ENCODE results near the gene RNF112.
"Not testable (repeated sequence)": the region's sequence is repeated elsewhere in the genome, so short reads cannot be mapped to it uniquely, and the experiment has no call there.

RNF112 gene

DNA sequence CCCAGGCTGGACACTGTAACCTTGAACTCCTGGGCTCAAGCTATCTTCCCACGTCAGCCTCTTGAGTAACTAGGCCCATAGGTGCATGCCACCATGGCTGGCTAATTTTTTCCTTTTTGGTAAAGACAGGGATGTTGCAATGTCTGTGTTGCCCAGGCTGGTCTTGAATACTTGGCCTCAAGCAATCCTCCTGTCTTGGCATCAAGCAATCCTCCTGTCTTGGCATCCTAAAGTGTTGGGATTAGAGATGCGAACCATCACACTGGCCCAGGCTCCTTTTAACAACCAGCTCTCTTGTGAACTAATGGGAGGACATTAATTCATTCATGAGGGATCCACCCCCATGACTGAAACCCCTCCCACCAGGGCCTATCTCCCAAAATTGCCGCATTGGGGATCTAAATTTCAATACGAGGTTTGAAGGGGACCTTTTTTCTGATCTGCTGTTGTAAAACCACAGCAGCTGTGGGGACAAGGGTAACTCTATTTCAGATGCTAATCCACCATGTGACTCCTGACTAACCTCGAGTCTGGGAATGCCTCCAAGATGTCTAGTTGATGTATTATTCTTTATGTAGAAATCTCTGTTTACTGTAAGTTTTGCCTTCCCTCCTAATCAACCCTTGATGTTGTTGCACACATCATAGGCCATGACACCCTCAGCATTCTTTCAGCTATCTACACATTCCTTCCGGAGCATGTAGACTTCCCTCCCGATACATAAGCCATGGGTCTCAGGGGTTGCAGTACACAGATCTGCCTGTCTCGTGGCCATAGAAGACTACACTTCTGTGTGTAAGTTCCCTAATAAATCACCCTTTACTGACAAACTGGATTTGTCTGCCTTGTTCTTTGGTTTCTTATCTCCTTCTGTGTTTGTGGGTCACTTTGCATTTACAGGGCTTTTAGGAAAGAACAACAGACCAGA lies 37.6 kb downstream of the RNF112 start:
- no peak for DNase-seq (ENCODE audit: low read depth)

DNA sequence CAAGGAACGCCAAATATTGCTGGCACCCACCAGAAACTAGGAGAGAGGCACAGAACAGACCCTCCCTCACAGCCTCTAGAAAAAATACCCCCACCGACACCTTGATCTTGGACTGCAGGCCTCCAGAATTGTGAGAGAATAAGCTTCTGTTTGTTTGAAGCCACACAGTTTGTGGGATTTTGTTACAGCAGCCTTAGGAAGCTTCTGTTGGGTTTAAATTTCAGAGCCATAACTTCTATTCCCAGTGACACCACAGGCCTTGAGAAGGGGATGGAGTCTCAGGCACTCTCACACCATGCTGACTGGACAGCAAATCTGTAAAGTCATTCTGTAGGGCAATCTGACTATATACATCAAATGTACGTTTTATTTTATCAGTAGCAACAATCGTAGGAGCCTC lies 38.6 kb downstream of the RNF112 start:
- no peak for DNase-seq (ENCODE audit: low read depth)

DNA sequence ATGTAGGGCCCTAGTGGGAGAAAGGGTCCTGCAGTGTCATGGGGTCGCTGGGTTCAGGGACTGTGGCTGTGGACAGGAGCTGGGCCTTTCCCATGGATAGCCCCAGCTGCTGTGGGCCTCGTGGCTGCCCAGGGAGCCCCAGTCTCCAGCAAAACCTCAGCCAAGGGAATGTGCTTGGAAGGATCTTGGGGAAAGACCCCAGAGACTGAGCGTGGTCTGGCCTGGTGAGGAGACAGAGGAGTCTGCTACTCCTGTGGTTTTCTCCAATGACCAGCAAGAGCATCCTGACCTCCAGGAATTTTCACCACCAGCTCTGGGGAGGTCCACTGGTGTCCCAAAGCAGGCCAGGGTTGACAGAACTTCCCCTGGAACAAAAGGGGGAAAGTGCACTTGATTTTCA lies 42.3 kb downstream of the RNF112 start:
- DNase-seq (ENCODE audit: low read depth), result no peak

DNA sequence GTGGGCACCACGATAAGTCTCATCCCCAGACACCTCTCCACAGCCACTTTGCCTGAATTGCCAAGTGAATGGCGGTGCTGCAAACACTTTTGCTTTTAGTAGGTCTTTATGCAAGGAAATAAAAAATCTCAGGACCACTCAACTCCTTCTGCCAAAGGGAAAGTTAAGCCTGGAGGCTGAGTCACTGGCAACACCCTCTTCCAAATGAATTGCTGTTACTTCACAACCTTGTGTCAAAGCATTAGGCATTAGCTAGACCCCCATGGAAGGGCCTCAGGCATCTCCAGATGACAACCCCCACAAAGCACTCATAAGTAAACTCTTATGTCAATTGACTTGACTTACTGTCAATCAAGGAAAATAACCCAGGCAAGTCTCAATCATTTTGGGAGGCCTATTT lies 43.0 kb downstream of the RNF112 start:
- no peak for DNase-seq (ENCODE audit: low read depth)

DNA sequence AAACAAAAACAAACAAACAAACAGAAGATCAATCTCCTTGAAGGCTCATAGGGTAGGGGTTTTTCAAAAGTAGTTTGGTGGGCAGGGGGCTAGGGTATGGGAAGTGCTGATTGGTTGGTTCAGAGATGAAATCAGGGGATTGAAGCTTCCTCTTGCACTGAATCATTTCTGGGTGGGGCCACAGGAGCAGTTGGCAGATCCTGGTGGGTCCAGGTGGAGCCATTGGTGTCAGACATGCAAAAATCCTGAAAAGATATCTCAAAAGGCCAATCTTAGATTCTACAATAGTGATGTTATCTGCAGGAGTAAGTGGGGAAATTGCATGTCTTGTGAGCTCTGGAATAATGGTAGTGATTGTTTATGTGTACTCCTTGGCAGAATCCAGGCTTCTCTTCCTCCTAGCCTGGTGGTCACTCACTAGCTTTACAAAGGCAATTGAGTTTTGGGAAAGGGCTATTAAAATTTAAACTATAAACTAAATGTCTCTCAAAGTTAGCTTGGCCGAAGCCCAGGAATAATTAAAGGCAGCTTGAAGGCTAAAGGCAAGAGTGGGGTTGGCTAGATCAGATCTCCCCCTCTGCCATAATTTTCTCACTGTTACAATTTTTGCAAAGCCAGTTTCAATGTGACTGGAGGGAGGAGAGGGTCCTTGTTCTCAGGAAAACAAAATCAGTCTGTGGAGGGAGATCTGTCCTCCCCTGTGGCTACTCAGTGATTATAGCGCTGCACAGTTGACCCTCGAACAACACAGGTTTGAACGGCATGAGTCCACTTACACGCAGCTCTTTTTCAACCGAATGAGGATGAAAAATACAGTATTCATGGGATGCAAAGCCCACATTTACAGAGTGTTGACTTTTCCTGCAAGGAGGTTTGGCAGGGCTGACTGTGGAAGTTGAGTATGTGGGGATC lies 45.2 kb downstream of the RNF112 start:
- DNase-seq (ENCODE audit: low read depth), result no peak

DNA sequence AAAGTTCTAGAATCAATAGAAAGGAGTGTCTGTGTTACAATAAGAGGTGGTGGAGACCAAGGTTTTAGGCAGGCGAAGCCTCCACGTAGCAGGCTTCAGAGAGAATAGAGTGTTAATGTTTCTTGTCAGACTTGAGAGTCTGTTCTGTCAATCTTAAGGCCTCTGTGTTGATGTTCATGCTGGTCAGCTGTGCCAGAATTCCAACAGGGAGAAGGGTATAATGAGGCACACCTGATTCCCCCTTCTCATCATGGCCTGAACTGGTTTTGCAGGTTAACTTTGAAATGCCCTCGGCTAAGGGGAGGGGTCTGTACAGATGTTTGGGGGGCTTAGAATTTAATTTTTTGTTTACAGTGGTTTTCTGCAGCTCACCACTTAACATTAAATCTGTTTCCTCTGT lies 46.0 kb downstream of the RNF112 start:
- DNase-seq (ENCODE audit: low read depth), result no peak

DNA sequence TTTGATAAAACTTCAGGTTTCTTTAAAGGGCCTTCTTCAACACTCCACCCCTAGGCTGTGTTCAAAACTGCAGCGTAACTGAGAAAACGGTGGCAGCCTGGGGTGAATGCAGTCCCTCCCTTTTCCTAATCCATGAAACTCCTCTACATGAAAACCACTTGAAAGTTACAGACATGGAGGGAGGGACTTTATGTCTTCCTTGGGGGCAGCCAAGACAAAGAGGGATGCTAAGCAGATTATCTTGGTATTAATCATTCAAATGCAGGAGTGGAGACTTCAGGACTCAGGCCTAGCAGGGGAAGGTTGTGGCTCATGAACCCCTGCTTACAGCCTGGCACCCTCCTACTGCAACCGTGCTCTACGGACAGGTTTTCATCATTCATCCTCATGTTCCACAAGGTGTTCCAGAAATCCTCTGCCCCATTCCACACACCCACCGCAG lies 46.8 kb downstream of the RNF112 start:
- DNase-seq (ENCODE audit: low read depth), result no peak

DNA sequence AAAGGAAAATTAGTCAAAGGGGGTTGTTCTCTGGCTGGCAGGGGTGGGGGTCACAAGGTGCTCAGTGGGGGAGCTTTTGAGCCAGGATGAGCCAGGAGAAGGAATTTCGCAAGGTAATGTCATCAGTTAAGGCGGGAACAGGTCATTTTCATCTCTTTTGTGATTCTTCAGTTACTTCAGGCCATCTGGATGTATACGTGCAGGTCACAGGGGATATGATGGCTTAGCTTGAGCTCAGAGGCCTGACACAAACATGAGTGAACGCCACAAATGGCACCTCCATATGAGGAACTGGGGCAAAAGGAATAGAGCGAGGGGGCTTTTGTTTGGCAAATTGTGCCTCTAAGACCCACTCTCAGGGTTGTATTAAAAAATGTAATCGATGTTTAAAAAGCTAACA lies 47.4 kb downstream of the RNF112 start:
- DNase-seq (ENCODE audit: low read depth), result not testable (repeated sequence)

DNA sequence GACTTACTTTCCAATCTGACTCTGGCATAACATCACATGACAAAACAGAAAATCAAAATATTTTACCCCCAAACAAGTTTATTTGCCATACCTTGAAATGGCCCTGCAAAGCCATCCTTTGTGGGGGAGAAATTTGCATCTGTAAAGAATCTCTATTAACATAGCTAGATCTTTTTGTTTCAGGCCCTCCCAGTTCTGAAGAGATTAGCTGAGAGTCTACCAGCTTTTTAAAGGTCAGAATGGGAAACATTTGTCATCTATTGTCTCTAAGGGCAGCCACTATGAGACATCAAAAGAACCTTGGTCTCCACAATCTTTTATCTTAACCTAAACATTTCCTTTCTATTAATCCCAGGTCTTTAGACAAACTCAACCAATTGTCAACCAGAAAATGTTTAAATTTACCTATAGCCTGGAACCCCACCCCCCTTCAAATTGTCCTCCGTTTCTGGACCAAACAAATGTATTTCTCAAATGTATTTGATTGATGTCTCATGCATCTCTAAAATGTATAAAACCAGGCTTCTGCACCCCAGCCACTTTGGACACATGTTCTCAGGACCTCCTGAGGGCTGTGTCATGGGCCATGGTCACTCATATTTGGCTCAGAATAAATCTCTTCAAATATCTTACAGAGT lies 48.1 kb downstream of the RNF112 start:
- not testable (repeated sequence) for DNase-seq (ENCODE audit: low read depth)

DNA sequence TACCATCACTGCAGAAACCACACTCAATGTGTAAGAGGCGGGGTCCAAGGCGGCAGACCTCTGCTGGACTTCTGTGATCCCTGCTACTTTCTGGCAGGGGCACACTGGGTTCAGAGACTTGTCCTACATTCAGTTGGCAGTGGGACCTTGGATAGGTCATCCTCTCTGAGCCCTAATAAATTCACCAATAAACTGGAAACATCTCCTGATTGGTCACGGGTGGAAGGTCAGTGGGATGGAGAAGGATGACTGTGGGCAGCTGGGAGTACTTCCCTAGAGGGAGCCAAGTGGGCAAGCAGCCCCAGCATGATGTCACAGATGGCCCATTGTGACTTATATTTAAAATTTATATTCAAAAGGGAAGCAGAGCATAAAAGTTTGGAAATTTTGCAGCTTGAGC lies 49.7 kb downstream of the RNF112 start:
- DNase-seq (ENCODE audit: low read depth), result no peak

DNA sequence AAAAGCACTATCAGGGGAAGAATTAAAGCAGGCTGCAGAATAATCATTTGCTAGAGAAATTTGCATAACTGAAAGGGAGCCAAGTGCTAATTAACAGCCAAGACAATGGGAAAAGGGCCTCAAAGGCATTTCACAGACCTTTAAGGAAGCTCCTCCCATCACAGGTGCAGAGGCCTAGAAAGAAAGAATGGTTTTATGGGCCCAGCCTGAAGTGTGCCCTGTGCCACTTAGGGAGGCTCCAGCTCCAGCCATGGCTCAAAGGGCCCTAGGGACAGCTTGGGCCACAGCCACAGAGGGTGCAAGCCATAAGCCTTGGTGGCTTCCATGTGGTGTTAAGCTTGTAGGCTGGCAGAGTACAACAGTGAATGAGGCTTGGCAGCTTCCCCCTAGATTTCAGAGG lies 50.1 kb downstream of the RNF112 start:
- no peak for DNase-seq (ENCODE audit: low read depth)

DNA sequence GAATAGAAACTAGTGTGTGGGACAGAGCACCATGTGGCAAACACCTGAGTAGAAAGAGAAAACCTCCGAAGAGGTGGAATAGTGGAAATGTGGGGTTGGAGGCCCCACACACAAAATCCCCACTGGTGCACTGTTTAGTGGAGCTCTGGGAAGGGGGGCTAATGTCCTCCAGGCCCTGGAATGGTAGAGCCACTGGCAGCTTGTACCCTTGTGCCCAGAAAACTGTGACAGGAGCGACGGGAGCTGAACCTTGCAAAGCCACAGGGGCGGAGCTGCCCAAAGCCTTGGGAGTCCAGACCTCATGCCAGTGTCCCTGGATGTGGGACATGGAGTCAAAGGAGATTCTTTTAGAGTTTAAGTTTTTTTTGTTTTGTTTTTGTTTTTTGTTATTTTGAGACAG lies 50.6 kb downstream of the RNF112 start:
- DNase-seq (ENCODE audit: low read depth), result no peak

DNA sequence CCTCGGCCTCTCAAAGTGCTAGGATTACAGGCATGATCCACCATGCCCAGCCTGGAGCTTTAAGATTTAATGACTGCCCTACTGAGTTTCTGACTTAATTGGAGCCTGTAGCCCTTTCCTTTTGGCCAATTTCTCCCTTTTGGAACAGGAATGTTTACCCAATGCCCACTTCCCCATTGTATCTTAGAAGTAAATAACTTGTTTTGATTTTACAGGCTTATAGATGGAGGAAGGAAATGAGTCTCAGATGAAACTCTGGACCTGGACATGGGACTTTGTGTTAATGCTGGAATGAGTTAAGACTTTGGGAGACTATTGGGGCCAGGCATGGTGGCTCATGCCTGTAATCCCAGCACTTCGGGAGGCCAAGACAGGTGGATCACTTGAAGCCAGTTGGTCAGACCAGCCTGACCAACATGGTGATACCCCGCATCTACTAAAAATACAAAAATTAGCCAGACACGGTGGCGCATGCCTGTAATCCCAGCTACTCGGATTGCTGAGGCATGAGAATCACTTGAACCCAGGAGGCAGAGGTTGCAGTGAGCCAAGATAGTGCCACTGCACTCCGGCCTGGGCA lies 51.5 kb downstream of the RNF112 start:
- not testable (repeated sequence) for DNase-seq (ENCODE audit: low read depth)

DNA sequence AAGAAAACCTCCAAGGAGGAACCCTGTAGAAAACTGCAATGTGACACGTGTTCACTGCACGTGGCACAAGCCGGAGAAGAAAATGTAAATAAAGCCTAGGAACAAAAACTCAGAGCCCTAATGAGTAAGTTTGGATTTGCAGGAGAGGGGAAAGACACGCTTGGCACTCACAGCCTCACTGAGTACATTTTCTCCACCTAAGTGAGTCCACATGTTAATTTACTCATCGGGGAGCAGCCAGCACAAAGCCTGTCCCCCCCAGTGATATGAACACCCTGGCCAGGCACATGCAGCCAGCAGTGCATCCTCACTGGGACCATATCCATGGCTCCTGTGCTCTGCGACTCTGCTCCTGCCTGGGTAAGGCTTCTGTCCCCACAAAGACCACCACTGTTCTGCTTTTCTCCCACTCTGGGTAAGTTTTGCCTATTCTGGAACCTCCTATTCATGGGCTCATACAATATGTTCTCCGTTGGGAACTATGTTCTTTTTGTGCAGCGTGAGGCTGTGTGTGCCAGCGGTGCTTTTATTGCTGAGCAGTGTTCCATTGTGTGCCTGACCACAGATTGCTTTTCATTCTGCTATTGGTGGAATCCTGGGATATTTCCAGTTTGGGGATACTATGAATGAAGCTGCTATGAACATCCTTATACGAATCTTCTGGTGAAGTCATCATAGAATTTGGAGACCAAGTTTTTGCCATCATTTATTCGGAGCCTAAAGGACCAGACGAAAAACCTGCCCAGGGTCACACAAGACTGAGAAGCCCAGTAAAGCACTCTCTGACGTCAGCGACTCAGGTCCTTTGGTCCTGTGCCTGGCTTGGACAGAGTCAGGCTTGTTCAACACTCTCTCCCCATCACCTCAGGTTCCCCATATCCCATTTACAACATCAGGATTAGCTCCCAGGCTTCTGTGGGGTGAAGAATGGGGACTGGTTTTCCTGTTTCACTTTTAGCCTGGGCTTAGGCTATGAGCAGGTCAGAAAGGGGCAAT lies 53.3 kb downstream of the RNF112 start:
- DNase-seq (ENCODE audit: low read depth), result no peak

All from stimulated activated CD8-positive, alpha-beta memory T cell treated with anti-CD3 and anti-CD28 coated beads, Interleukin-7, amount 100 ng/mL, for 24 hours (primary cell).